Measurements from ENCODE around the gene TPM1. TPM values are rescaled to one million over a fixed set of nuclear protein-coding genes. Genes with fewer than 3 reads are reported as not detected.

Gene TPM1
- total and polyA plus RNA-seq, 2 of the 4 experiments (the other 2 are of a cell fraction): 661 to 1,623 TPM

DNA sequence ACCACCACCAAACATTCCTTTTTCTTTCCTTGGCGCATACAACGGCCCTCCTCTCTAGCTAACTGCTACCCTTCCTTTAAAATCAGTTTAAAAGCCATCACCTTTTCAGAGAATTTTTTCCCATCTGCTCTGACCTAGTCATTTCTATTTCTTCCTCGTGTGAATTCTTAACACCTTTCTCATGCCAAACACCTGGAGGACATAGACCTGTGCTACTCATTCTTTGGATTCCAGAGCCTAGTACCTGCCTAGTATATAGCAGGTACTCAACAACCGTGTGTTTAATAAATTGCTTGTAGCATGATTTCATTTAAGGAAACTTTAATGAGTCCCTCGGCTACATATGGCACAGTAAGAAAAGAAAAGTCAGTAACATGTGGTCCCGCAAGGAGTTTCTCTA lies 2.0 kb upstream of the TPM1 start:
- H3K27ac ChIP-seq (ENCODE audit: insufficient read depth, low read length): no peak overlapping the region
- 0 out of 2 replicates have a peak overlapping the region, but pooled peaks have one; percentile 62 for H2AK5ac ChIP-seq (ENCODE audit: low read depth, low read length)
- no peak overlapping the region for H3K4ac ChIP-seq (ENCODE audit: low read depth, low read length)
- 0 out of 2 replicates have a peak overlapping the region, but pooled peaks have one; percentile 95 for H2BK120ac ChIP-seq (ENCODE audit: low read depth, low read length)
- dilution Hi-C loops (cut with HindIII; ENCODE audit: low sequenced_read_pairs, unreplicated experiment): no loop called here
- no peak overlapping the region for H2BK5ac ChIP-seq (ENCODE audit: low read depth, low read length, poor library complexity, severe bottlenecking)
- TF ChIP-seq NFE2L2 (IDR thresholded peaks at IDR 0.05; ENCODE audit: low read depth, low read length) (no peak), MAZ (IDR thresholded peaks at IDR 0.05; ENCODE audit: borderline replicate concordance, low read depth, low read length) (no peak), FOS (IDR thresholded peaks at IDR 0.05; ENCODE audit: low read depth, low read length) (no peak), CHD1 (IDR thresholded peaks at IDR 0.05; ENCODE audit: low read depth, low read length) (no peak), RCOR1 (IDR thresholded peaks at IDR 0.05; ENCODE audit: insufficient replicate concordance, low read length) (no peak), MXI1 (IDR thresholded peaks at IDR 0.05; ENCODE audit: borderline replicate concordance, low read depth, low read length) (no peak), RFX5 (IDR thresholded peaks at IDR 0.05; ENCODE audit: low read depth, low read length) (no peak), RAD21 (IDR thresholded peaks at IDR 0.05; ENCODE audit: low read length) (no peak)
- TF ChIP-seq, protein P1, sequence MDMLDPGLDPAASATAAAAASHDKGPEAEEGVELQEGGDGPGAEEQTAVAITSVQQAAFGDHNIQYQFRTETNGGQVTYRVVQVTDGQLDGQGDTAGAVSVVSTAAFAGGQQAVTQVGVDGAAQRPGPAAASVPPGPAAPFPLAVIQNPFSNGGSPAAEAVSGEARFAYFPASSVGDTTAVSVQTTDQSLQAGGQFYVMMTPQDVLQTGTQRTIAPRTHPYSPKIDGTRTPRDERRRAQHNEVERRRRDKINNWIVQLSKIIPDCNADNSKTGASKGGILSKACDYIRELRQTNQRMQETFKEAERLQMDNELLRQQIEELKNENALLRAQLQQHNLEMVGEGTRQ (IDR thresholded peaks at IDR 0.05; ENCODE audit: low read depth, low read length): no peak
- TF ChIP-seq, protein P2, sequence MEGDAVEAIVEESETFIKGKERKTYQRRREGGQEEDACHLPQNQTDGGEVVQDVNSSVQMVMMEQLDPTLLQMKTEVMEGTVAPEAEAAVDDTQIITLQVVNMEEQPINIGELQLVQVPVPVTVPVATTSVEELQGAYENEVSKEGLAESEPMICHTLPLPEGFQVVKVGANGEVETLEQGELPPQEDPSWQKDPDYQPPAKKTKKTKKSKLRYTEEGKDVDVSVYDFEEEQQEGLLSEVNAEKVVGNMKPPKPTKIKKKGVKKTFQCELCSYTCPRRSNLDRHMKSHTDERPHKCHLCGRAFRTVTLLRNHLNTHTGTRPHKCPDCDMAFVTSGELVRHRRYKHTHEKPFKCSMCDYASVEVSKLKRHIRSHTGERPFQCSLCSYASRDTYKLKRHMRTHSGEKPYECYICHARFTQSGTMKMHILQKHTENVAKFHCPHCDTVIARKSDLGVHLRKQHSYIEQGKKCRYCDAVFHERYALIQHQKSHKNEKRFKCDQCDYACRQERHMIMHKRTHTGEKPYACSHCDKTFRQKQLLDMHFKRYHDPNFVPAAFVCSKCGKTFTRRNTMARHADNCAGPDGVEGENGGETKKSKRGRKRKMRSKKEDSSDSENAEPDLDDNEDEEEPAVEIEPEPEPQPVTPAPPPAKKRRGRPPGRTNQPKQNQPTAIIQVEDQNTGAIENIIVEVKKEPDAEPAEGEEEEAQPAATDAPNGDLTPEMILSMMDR (conservative IDR thresholded peaks at IDR 0.05; ENCODE audit: low read depth, low read length): no peak
- BruUV-seq (replicated peaks): no TSS peak
- peak overlapping the region; percentile 55; the same call in 1 of the 2 replicates for H3K23ac ChIP-seq (ENCODE audit: low read depth, low read length)
- WGBS, 2 experiments (ENCODE audit: extremely low coverage in 2 of 2, insufficient read length in 1 of 2): 92% methylated on average over 2 of the region's 6 CpGs; no CpG with 5 or more reads in 1 of the 2 experiments
- peaks cover 4% of the 10 kb centered on the region for H3K4me1 ChIP-seq (ENCODE audit: control insufficient read depth, insufficient read depth, low read length)
- H4K8ac ChIP-seq (ENCODE audit: low read depth in 2 of 2, low read length in 2 of 2): no peak overlapping the region
- intact Hi-C loops (cut with micrococcal nuclease): no loop called here
- no peaks in the 10 kb centered on the region; the same call in 1 of the 2 replicates for H3K9me1 ChIP-seq (ENCODE audit: insufficient read depth, low read length)
- DNase-seq (no peak), ATAC-seq (ENCODE audit: low read depth) (no peak)
- no peak overlapping the region for H4K5ac ChIP-seq (ENCODE audit: low read depth, low read length)
- H2AK9ac ChIP-seq (replicated peaks; ENCODE audit: low read depth, low read length, poor library complexity): no peak overlapping the region
- H4K20me1 ChIP-seq (ENCODE audit: insufficient read depth, low read length): peaks cover 26% of the 10 kb centered on the region
- ChIA-PET CTCF (no interaction called here), POLR2A (ENCODE audit: unreplicated experiment) (no interaction called here)
- H2BK15ac ChIP-seq (ENCODE audit: low read depth, low read length): peak overlapping the region; percentile 84; the same call in 2 of the 3 replicates
- no peaks in the 10 kb centered on the region for H3K27me3 ChIP-seq (ENCODE audit: control insufficient read depth, insufficient read depth, low read length)
- H3K9me3 ChIP-seq (ENCODE audit: control insufficient read depth, insufficient read depth, low read length): no peaks in the 10 kb centered on the region
- no peak overlapping the region for H3K4me3 ChIP-seq (ENCODE audit: insufficient read depth, low read depth, low read length)
- H3K4me2 ChIP-seq (ENCODE audit: low read depth, low read length): no peak overlapping the region
- H3K18ac ChIP-seq (ENCODE audit: low read depth, low read length): no peak overlapping the region
- peaks cover 4 to 23% of the 10 kb centered on the region in 2 experiments; a peak in 3 of 4 replicates for H3K79me1 ChIP-seq (ENCODE audit: low read depth in 1 of 2, low read length in 2 of 2)
- H3K56ac ChIP-seq (ENCODE audit: extremely low read depth, insufficient read depth, low read length): no peak overlapping the region
- in situ Hi-C loops (cut with MboI; ENCODE audit: low sequenced_read_pairs): loop anchor here (10.0 kb wide), 1 partner anchor 146 kb away; no protein-coding TSS in a partner anchor
- no peak overlapping the region for H2AFZ ChIP-seq (replicated peaks; ENCODE audit: low read length, poor library complexity)
- peaks cover 14% of the 10 kb centered on the region for H3K36me3 ChIP-seq (ENCODE audit: control insufficient read depth, insufficient read depth, low read length)
- H2BK20ac ChIP-seq (ENCODE audit: low read depth, low read length): 0 out of 2 replicates have a peak overlapping the region, but pooled peaks have one; percentile 12
- no peak overlapping the region for H3K14ac ChIP-seq (replicated peaks; ENCODE audit: low read depth, low read length)
- H4K91ac ChIP-seq (ENCODE audit: insufficient read depth, low read depth, low read length): no peak overlapping the region
- no peak overlapping the region for H3K9ac ChIP-seq (ENCODE audit: low read depth, low read length)
